ENCODE measurements around the gene ADARB2.

DNA sequence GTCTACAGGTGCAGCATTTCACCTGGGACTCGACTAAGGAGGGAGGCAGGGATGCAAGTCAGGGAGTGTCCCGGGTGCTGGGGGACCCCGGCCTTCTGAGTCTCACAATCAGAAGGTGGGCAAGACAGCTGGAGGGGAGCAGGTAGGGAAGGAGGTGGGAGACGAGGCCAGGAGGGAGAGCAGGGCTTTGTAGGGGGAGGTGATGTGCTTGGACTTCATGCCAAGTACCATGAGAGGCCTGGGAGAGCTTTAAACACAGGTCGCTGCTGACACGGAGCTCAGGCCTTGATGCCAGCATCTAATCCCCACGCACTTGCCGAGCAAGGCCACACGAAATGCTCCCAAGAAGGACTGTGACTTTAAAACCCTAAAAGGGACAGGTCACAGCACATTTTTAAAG lies 244.7 kb downstream of the ADARB2 start:
- no peak for TF ChIP-seq YY1 (tag by site-specific recombination; IDR thresholded peaks at IDR 0.05)
- TF ChIP-seq ZNF521 (tag by site-specific recombination; IDR thresholded peaks at IDR 0.05) = no peak
- TF ChIP-seq, protein P1, sequence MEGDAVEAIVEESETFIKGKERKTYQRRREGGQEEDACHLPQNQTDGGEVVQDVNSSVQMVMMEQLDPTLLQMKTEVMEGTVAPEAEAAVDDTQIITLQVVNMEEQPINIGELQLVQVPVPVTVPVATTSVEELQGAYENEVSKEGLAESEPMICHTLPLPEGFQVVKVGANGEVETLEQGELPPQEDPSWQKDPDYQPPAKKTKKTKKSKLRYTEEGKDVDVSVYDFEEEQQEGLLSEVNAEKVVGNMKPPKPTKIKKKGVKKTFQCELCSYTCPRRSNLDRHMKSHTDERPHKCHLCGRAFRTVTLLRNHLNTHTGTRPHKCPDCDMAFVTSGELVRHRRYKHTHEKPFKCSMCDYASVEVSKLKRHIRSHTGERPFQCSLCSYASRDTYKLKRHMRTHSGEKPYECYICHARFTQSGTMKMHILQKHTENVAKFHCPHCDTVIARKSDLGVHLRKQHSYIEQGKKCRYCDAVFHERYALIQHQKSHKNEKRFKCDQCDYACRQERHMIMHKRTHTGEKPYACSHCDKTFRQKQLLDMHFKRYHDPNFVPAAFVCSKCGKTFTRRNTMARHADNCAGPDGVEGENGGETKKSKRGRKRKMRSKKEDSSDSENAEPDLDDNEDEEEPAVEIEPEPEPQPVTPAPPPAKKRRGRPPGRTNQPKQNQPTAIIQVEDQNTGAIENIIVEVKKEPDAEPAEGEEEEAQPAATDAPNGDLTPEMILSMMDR (tag by site-specific recombination; IDR thresholded peaks at IDR 0.05) = no peak
- no peak for TF ChIP-seq ZNF768 (tag by site-specific recombination; IDR thresholded peaks at IDR 0.05)
- TF ChIP-seq, protein P2, sequence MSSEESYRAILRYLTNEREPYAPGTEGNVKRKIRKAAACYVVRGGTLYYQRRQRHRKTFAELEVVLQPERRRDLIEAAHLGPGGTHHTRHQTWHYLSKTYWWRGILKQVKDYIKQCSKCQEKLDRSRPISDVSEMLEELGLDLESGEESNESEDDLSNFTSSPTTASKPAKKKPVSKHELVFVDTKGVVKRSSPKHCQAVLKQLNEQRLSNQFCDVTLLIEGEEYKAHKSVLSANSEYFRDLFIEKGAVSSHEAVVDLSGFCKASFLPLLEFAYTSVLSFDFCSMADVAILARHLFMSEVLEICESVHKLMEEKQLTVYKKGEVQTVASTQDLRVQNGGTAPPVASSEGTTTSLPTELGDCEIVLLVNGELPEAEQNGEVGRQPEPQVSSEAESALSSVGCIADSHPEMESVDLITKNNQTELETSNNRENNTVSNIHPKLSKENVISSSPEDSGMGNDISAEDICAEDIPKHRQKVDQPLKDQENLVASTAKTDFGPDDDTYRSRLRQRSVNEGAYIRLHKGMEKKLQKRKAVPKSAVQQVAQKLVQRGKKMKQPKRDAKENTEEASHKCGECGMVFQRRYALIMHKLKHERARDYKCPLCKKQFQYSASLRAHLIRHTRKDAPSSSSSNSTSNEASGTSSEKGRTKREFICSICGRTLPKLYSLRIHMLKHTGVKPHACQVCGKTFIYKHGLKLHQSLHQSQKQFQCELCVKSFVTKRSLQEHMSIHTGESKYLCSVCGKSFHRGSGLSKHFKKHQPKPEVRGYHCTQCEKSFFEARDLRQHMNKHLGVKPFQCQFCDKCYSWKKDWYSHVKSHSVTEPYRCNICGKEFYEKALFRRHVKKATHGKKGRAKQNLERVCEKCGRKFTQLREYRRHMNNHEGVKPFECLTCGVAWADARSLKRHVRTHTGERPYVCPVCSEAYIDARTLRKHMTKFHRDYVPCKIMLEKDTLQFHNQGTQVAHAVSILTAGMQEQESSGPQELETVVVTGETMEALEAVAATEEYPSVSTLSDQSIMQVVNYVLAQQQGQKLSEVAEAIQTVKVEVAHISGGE (tag by site-specific recombination; conservative IDR thresholded peaks at IDR 0.05; ENCODE audit: low read depth) = no peak
- no peak for TF ChIP-seq ZNF654 (tag by site-specific recombination; IDR thresholded peaks at IDR 0.05; ENCODE audit: low read depth)
- TF ChIP-seq ZNF530 (tag by site-specific recombination; IDR thresholded peaks at IDR 0.05; ENCODE audit: low read depth) = no peak
- no peak for TF ChIP-seq ZNF302 (tag by site-specific recombination; IDR thresholded peaks at IDR 0.05; ENCODE audit: low read depth)
- no peak for TF ChIP-seq KLF1 (tag by site-specific recombination; IDR thresholded peaks at IDR 0.05)
- TF ChIP-seq ZNF558 (tag by site-specific recombination; IDR thresholded peaks at IDR 0.05) = no peak
- TF ChIP-seq, protein P3, sequence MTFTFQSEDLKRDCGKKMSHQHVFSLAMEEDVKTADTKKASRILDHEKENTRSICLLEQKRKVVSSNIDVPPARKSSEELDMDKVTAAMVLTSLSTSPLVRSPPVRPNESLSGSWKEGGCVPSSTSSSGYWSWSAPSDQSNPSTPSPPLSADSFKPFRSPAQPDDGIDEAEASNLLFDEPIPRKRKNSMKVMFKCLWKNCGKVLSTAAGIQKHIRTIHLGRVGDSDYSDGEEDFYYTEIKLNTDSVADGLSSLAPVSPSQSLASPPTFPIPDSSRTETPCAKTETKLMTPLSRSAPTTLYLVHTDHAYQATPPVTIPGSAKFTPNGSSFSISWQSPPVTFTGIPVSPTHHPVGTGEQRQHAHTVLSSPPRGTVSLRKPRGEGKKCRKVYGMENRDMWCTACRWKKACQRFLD (tag by site-specific recombination; IDR thresholded peaks at IDR 0.05) = no peak
- TF ChIP-seq SP2 (tag by site-specific recombination; IDR thresholded peaks at IDR 0.05) = no peak
- no peak for TF ChIP-seq ZEB2 (tag by site-specific recombination; IDR thresholded peaks at IDR 0.05)
- no peak for TF ChIP-seq SETDB1 (IDR thresholded peaks at IDR 0.05; ENCODE audit: insufficient read length, low read length)
